Astrocyte (in vitro differentiated cells and primary cell): ENCODE results near the gene TRAPPC14.

Experiments used
- CTCF ChIP-seq: IDR thresholded peaks from 2 replicates; pipeline ENCODE4 v1.5.1; 2011; ENCODE audit warnings: low read depth, mild to moderate bottlenecking, inconsistent platforms, low read length, moderate library complexity; ENCODE audit not compliant: insufficient read depth
- EZH2 ChIP-seq: IDR thresholded peaks from 2 replicates; pipeline ENCODE4 v1.6.1; 2012; ENCODE audit warnings: mild to moderate bottlenecking, low read length, inconsistent platforms; ENCODE audit not compliant: insufficient read depth

- no peak for TF ChIP-seq CTCF
- TF ChIP-seq EZH2, result no peak
These were observed 42.2 kb upstream of the TRAPPC14 start for GRCh38 chr7:100200693-100201092.
